ENCODE data around the gene RNPEPL1.
A peak's percentile ranks its signal among the peaks of the same experiment; 100 is the strongest.

RNPEPL1 gene

DNA sequence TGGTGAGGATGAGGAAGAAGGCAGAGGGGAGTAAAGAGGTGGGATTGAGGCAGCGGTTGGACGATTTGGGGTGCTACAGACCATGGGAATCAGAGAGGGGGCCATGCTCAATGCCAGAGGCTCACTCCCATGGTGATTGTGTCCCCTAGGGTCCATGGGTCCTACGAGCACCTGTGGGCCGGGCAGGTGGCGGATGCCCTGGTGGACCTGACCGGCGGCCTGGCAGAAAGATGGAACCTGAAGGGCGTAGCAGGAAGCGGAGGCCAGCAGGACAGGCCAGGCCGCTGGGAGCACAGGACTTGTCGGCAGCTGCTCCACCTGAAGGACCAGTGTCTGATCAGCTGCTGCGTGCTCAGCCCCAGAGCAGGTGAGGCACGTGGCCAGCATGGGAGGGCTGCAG lies 23.5 kb downstream of the RNPEPL1 start:
- no peak for DNase-seq (ENCODE audit: low spot score)

DNA sequence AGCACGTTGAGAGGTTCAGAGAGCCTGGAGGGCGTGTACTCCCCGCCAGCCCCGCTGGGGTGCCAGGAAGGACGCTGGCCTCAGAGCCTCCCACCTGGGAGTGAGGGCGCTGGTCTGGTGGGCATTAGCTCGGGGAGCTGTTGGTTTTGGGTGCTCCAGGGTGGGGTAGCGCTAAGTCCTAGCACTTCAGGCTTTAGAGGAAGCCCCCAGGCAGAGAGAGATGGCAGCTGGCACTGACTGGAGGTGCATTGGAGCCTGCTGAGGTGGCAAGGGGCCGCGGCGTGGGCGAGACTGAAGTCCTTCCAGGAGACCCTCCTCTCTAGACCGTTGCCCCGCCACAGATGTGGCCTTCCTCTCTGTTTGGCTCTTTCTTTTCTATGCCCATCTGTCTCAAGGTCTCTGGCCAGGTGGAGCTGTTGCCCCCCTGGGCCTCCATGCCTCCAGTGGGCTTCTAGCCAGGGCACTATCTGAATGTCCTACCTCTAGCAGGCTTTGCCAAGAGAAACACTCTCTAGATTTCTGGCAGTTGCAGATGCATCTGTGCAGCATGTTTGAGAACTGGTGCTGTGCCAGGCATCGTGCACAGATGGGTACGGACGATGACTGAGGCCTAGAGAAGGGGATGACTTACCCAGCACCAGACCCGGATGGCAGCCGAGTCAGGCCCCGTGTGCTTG lies 24.9 kb downstream of the RNPEPL1 start:
- DNase-seq (ENCODE audit: low spot score), result no peak

DNA sequence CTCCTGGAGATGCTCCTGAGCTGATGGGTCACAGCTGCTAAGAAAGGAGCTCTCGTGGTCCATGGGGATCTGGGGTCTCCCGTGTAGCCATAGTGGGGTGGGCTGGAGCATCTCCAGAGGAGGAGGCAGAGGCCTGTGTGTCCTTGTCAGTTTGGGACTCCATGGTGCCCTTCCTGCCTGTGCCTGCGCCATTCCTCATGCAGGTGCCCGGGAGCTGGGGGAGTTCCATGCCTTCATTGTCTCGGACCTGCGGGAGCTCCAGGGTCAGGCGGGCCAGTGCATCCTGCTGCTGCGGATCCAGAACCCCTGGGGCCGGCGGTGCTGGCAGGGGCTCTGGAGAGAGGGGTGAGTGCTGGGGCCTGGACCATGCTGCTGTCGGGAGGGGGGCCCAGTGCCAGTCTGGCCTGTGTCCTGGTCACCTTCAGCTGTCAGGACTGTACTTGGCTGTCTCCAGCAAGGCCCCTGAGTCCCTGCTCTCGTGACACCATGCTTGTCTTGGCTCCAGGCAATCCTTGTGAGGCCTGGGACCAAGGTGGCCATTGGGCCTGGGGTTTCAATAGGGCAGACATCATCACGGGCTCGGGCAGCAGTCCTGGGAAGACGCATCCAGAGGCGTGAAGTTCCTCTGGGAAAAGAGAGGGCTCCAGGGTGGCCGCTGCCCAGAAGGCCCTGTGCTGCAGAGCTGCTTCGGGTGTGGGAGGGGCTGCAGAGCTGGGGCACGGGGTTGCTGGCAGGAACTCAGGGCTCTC lies 25.6 kb downstream of the RNPEPL1 start:
- DNase-seq (ENCODE audit: low spot score), result no peak

DNA sequence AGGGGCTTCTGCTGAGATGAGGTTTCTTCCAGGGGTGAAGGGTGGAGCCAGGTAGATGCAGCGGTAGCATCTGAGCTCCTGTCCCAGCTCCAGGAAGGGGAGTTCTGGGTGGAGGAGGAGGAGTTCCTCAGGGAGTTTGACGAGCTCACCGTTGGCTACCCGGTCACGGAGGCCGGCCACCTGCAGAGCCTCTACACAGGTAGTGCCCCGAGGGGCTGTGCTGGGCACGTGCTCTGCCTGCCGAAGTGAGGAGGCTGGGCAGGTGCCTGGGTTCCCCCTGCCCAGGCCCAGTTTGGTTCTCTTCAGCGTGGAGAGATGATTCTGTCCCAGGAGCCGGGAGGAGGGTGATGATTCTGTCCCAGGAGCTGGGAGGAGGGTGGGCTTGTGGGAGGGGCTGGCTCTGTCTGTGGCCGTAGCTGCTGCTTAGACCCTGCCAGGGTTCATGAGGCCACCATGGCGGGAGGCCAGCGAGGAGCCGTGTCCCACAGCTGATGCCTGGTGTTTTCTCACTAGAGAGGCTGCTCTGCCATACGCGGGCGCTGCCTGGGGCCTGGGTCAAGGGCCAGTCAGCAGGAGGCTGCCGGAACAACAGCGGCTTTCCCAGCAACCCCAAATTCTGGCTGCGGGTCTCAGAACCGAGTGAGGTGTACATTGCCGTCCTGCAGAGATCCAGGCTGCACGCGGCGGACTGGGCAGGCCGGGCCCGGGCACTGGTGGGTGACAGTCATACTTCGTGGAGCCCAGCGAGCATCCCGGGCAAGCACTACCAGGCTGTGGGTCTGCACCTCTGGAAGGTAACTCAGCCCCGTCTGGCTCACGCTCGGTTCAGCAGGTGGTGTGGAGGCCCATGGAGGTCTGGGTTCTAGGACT lies 26.5 kb downstream of the RNPEPL1 start:
- DNase-seq (ENCODE audit: low spot score), result no peak

DNA sequence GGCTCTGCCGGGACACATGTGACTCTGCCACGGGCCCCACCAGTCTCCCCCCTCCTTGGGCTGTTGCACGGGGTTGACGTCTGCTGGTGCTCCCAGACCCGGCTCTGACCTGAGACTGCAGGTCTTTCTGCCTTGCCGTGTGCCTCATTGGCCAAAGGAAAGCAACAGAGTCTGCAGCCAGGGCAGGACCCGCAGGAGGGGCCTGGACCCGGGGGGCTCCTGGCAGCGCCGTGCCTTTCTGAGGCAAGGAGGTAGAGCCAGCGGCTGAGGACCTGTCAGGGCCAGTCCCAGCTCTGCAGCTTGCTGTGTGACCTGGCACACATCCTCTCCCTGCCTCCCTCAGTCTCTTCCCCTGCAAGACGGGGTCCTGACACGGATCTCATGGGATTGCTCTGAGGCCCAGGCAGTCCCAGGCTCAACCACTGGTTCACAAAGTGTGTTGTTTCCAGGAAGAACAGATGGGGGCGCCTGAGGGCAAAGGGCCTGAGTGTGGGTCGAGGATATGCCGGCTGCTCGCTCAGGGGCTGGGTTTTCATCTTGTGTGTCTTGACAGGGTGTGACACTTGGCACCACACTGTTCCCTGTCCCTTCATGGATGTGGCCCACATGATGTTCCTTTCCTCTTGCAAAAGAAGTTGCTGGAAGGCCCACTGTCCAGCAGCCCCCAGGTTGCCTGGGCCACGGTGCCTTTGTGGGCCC lies 27.2 kb downstream of the RNPEPL1 start:
- DNase-seq (ENCODE audit: low spot score), result no peak

DNA sequence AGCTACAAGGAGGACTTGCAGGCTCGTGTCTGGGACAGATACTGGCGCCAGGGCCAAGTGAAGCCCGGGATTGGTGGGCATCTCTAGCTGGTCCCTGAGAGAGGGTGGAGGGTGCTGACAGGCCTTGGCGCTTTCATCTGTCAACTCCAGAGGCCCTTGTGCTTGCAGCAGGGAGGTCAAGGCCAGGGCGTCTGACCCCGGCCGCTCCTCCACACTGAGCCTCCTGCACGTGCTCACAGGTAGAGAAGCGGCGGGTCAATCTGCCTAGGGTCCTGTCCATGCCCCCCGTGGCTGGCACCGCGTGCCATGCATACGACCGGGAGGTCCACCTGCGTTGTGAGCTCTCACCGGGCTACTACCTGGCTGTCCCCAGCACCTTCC lies 27.8 kb downstream of the RNPEPL1 start:
- no peak for DNase-seq (ENCODE audit: low spot score)

DNA sequence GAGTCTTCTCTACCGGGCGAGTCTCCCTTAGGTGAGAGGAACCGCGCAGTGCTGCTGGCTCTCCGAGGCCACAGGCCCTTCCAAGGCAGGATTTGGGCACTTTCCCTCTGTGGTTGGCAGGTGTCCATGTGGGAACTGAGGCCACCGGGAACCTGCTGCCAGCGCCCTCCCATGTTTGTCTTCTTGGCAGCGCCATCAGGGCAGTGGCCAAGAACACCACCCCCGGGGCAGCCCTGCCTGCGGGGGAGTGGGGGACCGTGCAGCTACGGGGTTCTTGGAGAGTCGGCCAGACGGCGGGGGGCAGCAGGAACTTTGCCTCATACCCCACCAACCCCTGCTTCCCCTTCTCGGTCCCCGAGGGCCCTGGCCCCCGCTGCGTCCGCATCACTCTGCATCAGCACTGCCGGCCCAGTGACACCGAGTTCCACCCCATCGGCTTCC lies 28.2 kb downstream of the RNPEPL1 start:
- DNase-seq (ENCODE audit: low spot score), result no peak

DNA sequence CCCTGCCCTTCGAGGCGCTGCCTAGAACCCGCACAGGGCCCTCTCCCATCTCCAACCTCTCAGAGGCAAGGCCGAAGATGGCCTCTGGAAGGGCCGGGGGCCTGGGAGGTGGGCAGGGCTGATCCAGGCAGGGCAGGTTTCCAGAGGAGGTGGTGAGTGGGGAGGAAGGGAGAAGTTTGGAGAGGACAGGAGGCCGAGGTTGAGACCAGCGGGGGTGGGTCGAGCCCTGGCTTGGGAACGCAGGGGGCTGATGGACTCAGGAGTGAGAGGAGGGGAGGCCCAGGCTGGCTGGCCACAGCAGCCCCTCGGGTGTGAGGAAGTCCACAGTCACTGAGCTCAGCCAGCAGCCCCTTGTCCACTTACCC lies 28.8 kb downstream of the RNPEPL1 start:
- no peak for DNase-seq (ENCODE audit: low spot score)

DNA sequence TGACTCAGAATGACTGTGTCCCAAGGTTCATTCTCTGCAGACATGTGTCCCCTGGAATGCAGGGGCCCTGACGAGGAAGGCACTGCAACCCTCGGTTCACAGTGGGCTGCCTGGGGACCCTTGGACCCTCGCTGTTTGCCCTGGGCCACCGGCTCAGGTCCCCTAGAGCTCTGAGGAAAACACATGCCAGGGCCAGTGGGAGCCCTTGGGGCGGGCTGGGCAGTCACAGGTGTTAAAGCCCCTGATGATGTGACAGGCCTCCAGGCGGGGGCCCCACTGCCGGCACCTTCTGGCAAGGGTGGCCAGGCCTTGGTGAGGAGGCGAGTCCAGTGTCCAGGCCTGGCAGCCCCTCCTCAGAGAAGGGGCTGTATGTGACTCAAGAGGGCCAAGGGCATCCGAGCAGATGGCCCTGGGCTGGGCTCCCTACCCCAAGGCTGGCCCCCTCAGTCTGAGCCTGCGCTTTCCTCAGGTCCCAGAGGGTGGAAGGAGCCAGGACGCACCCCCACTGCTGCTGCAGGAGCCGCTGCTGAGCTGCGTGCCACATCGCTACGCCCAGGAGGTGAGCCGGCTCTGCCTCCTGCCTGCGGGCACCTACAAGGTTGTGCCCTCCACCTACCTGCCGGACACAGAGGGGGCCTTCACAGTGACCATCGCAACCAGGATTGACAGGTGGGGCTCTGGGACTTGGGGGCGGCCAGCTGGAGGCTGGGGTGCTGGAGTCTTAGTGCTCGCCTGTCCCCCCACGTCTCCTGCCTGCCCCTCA lies 29.3 kb downstream of the RNPEPL1 start:
- DNase-seq (ENCODE audit: low spot score), result no peak

DNA sequence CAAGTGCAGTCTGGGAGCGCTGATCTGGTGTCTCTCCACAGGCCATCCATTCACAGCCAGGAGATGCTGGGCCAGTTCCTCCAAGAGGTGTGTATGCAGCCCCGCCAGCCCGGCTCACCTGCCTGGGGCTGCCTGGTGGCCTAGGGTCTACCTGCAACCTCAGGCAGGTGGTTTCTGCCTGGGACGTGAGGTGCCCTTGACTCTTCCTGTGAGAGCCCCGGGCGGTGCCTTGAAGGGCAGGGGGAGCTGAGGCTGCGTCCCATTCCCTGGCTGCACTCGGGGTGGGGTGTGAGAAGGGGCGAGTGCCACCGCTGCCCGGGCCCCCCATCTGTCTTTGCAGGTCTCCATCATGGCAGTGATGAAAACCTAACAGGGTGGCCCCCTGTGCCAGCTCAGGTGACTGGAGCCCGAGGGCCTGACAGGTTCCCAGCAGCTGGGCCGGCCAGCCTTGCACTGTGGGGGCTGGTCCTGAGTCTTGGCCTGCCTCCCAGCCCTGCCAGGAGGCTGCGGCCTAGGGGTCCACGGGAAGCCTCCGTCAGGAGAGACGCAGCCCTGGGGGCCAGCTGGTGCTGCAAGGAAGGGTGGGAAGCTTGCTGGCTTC lies 30.1 kb downstream of the RNPEPL1 start:
- no peak for DNase-seq (ENCODE audit: low spot score)

DNA sequence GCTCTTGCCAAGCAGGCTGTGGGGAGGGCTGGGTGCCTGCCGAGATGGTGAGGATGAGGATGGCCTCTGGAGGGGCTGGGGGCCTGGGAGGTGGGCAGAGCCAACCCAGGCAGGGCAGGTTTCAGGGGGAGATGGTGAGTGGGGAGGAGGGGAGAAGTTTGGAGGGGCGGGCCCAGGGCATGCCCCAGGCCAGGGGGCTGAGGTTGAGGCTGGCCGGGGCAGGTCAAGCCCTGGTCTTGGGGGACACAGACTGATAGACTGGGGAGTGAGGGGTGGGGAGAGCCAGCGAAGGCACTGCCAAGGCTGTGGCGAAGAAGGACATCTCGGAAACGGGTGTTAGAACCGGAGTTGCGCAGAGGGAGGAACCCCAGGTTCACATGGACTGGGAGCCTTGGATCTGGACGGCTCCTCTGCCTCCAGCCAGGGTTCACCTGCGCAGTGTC lies 30.9 kb downstream of the RNPEPL1 start:
- DNase-seq (ENCODE audit: low spot score), result no peak

DNA sequence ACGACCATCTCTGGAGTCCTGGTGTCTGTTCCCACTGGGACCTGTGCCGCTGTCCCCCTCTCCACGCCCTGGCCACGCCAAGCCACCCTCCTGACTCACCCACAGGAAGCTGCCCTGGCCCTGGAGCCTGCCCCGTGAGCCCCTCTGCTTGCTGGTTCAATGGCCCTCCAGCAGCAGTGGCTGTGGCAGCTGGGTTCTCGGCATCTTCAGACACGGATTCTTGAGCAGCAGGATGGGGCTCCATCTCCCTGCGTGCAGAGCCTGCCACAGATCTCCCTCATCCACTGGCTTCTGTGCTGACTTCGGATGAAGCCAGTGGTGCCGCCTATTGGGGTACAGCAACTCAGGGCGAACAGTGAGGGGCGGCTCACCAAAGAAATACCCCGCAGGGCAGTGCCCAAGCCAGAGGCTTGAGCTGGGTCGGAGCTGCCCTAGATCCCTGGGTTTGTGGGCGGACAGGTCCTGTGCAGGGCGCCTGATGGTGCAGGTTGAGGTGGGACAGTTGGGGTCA lies 32.2 kb downstream of the RNPEPL1 start:
- no peak for DNase-seq (ENCODE audit: low spot score)

DNA sequence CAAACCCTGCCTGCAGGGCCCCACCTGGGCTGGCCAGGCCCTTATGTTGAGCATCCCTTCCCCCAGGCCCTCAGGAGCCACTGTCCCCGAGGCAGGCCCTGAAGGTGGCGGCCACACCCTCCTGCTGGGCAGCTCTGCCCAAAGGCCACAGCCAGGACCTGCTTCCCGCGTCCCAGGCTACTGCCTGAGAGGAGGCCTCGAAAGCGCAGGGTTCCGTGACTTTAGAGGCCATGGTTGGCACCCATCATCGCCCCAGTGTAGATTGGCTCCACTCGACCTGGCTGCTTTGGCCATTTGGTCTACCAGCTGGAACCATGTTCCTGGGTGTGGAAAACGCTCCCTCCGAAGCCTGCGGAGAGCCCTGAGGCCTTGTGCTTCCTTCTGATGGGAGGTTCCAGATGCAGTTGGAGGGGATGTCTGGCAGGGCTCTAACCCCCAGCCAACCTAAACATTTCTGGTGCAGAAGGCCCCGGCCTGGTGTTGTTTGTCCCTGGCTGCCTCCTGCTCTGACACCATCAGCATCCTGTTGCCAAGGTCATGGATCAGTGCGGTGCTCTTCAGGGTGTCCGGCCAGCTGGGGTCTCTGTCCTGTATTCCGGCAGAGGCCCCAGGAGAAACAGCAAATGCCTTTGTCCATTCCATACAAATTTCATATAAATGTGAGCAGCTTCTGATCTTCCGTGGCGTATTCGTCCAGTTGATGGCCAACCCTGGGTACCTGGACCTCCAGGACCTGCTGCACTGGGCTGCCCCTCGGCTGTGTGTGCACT lies 33.0 kb downstream of the RNPEPL1 start:
- DNase-seq (ENCODE audit: low spot score), result no peak

DNA sequence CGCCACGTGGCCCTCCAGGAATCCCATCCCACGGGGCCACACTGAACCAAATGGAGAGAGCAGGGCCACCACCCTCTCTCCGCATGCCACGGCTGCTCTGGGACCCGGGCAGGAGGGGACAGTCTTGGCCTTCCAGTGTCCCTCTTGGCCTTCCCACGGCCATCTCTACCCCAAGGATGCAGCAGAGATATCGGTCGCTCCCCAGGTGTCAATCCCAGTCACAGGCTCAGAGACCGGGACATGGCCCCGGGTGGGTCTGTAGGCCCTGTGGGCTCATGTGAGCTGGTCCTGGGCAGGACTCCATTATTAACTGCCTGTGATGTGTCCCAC lies 33.5 kb downstream of the RNPEPL1 start:
- no peak for DNase-seq (ENCODE audit: low spot score)

DNA sequence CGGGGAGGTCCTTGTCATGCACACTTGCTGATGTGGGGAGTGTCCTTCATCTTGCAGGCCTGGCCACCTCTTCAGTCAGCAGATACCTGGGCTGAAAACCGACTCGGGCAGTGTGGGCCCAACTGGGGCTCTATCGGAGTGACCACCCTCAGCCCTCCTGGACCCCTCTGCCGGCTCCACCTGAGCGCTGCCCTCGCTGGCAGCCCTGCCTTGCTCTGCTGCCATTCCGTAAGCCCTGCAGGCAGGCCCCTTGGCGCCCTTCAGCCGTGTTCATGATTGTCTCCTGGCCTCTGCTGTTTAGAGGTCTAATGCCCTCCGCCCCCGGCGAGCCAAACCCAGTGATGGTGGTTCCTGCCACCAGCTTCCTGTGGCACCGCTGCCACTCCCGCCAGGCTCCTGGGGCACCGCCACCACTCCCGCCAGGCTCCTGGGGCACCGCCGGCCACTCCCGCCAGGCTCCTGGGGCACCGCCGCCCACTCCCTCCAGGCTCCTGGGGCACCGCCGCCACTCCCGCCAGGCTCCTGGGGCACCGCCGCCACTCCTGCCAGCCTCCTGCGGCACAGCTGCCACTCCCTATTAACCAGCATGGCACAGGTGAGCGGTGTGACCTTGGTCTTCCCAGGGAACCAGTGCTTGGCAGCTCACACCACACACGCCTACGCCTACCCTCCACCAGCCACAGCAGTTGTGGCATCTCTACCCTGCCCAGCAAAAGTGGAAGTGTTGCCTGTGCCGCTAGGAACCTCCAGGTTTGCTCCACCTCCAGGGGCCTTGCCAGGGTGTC lies 34.2 kb downstream of the RNPEPL1 start:
- DNase-seq (ENCODE audit: low spot score), result peak; percentile 56

DNA sequence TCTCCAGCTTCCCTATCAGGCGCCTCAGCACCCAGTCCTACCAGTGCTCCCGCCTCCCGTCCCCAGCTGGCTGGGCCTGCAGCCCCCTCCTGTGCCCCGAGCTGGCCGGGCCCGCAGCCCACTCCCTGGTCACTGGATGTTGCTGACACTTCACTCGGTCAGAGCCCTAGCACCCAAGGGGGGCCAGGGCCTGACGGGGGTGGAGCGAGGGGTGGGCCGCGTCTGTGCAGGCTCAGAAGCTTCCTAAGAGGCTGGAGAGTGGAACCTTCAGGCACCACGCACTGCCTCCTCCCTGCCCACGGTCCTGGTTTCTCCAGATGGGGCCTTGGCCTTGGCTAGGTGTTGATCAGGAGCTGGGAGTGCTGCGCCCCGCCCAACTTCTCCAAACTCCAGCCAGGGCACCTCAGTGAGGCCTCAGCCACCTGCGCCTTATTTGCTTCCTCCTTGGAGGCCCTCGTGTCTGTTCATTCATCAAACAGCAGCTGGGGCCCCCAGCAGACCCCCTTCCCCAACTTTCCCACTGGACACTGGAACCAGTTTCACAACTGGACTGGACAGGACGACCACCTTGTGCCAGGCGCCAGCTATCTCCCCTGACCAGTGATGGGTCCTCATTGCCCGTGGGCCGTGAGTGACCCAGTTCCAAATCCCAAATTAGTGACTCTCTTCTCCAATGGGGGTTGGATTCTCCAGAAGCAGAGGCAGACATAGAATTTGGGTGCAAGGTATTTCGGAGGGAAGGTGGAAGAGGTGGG lies 35.0 kb downstream of the RNPEPL1 start:
- no peak for DNase-seq (ENCODE audit: low spot score)

DNA sequence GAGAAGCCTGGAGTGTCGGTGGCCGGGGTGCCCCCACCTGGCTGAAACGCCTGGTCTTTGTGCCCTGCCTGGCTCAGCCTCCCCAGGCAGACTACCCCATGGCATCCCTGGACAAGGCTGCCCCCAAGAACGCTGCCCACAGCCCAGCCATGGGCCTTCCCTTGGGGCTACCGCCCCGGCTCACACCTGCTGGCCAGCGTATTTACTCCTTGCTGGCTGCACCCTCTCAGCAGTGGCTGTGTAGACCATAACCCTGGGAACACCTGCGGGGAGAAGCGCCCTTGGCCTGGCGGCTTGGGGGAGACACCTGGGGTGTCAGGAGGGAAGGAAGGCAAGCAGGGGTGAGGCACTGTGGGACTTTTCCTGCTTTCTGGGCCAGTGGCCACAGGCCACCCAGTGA lies 35.6 kb downstream of the RNPEPL1 start:
- no peak for DNase-seq (ENCODE audit: low spot score)

DNA sequence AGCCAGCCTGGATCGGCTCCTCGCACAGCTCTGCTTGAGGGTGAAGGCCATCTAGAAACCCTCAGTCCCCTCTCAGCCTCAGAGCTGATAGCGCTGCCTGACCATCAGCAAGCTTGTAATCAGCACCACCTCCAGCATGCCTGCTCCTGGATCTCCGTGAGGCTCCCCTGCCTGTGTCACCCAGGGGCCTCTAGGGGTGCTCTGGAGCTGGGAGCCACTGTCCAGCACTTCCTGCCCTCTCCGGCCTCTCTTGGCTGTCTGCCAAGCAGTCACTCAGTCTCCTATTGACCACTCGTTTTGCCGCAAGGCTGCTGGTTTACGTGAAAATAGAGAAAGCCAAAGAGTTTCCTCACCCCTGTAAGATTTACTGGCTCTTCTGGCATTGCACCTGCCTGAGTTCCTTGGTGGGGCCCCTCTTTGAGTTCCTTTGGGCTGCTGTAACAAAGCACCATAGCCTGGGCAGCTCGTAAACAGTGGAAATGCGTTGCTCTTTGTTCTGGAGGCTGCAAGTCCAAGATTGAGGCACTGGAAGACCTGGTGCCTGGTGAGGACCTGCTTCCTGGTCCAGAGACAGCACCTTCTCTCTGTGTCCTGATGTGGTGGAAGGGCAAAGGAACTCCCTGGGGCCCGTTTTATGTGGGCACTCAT lies 36.1 kb downstream of the RNPEPL1 start:
- peak; percentile 79 for DNase-seq (ENCODE audit: low spot score)
